GM20431 (cell line): ENCODE measurements around the gene EGLN2.
"Not testable (repeated sequence)": the region's sequence is repeated elsewhere in the genome, so short reads cannot be mapped to it uniquely, and the experiment has no call there.

ENCODE experiments used
- in situ Hi-C: fragments of 300-500 bp; cut with MseI, MboI; formaldehyde crosslinking; loops from one replicate; pipeline ENCODE4 v1.15.0; 2020; ENCODE audit warnings: low sequenced_read_pairs; ENCODE audit not compliant: unreplicated experiment

EGLN2 gene

GRCh38 chr19:40812571-40812970, 13.6 kb downstream of the EGLN2 start:
- in situ Hi-C loops, result loop anchor here (10.0 kb wide), 1 partner anchor 48 kb away; no protein-coding TSS in a partner anchor

DNA sequence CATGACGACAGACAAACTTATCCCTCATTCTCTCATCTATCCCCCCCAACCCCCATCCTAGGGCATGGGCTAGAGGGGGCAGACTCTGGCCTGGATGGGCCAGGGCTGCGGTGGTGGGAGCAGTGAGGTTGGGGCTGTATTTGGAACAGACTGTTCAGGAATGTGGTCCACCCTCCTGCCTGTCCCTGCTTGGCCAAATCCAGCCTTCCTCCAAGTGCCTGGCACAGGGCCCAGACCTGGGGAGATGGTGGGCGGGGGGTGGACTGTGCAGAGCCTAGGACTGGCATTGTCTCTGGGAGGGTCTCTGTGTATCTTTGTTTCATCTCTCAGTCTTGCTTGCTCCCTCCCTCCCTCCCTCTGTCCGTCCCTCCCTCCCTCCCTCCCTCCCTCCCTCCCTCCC, 14.2 kb downstream of the EGLN2 start:
- in situ Hi-C loops, result loop anchor here (10.0 kb wide), 1 partner anchor 48 kb away; no protein-coding TSS in a partner anchor

DNA sequence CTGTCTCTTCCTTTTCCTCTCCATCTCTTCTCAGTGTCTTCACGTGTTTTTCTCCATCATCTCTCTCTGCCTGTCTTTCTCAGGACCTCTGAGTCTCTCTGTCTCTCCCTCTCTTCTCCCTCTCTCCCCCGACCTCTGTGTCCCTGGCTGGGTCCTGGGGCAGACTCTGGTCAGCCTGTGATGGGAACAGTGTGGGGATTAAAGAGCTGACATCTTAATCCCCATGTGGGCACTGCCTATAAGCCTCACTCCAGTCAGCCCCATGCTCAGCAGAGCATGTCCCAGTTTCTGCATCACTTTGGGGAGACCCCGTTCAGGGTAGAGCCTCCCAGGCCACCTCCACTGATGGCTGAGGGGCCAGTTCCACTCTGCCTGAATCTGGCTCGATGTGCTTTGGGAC, 16.2 kb downstream of the EGLN2 start:
- in situ Hi-C loops, result loop anchor here (5.0 to 10.0 kb wide), 2 partner anchors 50 to 153 kb away; no protein-coding TSS in a partner anchor

DNA sequence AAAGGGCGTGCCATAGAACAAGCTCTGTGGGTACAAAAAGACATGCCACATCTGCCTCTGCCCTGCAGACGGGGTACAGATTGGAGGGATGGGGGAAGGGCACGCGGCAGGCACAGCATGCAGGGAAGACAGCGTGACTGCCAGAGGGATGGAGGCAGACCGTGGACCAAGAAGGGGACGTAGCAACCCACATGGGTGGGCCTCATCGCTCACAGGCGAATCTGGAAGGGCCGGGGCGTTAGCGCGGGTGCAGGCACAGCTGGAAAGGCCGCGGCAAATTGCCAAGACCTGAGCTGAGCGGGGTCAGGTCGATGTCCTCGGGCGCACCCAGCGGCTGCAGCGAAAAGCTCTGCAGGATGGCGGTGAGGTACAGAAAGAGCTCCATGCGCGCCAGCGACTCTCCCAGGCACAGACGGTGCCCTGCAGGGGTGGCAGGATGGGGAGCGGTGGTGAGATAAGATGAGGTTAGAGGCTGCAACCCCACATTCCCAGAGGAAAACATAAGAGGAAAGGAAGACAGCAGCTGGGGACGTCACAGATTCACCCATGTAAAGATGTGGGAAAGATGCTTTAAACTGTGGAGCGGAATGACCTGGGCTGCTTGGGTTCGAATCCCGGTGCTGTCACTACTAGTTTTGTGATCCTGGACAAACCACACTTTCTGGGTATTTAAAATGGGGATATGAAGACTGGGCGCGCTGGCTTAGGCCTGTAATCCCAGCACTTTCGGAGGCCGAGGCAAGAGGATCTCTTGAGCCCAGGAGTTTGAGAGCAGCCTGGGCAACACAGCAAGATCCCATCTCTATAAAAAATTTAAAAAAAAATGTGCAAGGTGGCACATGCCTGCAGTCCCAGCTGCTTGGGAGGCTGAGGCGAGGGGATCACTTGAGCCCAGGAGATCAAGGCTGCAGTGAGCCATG, 19.7 kb downstream of the EGLN2 start:
- in situ Hi-C loops, result loop anchor here (5.0 to 10.0 kb wide), 2 partner anchors 54 to 156 kb away; no protein-coding TSS in a partner anchor

GRCh38 chr19:40819479-40820234, 20.7 kb downstream of the EGLN2 start:
- in situ Hi-C loops, result loop anchor here (5.0 to 10.0 kb wide), 2 partner anchors 55 to 157 kb away; no protein-coding TSS in a partner anchor

- in situ Hi-C loops, result no loop called here
Measured at GRCh38 chr19:40822161-40822560, 23.2 kb downstream of the EGLN2 start.

DNA sequence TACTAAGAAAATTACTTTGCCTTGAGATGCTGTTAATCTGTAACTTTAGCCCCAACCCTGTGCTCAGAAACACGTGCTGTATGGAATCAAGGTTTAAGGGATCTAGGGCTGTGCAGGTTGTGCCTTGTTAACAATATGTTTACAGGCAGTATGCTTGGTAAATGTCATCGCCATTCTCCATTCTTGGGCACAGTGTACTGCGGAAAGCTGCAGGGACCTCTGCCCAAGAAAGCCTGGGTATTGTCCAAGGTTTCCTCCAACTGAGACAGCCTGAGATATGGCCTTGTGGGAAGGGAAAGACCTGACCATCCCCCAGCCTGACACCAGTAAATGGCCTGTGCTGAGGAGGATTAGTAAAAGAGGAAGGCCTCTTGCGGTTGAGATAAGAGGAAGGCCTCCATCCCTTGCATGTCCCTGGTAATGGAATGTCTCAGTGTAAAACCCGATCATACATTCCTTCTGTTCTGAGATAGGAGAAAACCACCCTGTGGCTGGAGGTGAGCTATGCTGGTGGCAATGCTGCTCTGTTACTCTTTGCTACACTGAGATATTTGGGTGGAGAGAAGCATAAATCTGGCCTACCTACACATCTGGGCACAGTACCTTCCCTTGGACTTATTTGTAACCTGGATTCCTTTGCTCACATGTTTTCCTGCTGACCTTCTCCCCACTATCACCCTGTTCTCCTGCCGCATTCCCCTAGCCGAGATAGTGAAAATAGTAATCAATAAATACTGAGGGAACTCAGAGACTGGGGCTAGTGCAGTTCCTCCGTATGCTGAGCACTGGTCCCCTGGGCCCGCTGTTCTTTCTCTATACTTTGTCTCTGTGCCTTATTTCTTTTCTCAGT, 23.9 kb downstream of the EGLN2 start:
- in situ Hi-C loops, result not testable (repeated sequence)

- in situ Hi-C loops, result not testable (repeated sequence)
Measured at GRCh38 chr19:40824916-40825315, 25.9 kb downstream of the EGLN2 start.

- in situ Hi-C loops, result not testable (repeated sequence)
Measured at GRCh38 chr19:40825460-40826095, 26.6 kb downstream of the EGLN2 start.

DNA sequence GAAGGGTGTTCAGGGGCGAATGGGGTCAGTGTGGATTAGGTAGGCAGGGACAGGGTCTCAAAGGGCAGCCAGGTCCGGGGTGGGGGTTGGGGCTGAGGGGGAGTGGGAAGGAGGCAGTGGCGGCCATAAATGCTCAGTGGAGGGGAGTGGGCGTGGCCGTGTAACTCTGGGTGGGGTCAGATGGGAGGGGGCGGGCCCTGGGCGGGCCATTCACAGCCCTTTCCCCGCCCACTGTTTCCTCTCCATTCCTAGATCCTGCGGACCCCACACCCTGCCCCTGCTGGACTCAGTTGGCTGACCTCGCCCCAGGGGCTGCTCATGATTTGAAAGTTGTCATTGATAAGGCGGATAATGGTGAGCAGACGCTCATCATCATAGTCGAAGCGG, 27.3 kb downstream of the EGLN2 start:
- in situ Hi-C loops, result not testable (repeated sequence)

- in situ Hi-C loops, result not testable (repeated sequence)
Measured at GRCh38 chr19:40826699-40827385, 27.9 kb downstream of the EGLN2 start.

- in situ Hi-C loops, result no loop called here
Measured at GRCh38 chr19:40827386-40828247, 28.6 kb downstream of the EGLN2 start.

GRCh38 chr19:40829205-40829604, 30.2 kb downstream of the EGLN2 start:
- in situ Hi-C loops, result no loop called here

GRCh38 chr19:40830741-40831140, 31.8 kb downstream of the EGLN2 start:
- in situ Hi-C loops, result not testable (repeated sequence)

- in situ Hi-C loops, result no loop called here
Measured at GRCh38 chr19:40831502-40832430, 32.8 kb downstream of the EGLN2 start.

GRCh38 chr19:40832431-40832790, 33.4 kb downstream of the EGLN2 start:
- in situ Hi-C loops, result not testable (repeated sequence)
